Hematopoietic multipotent progenitor cell treated with erythropoietin and hydrocortisone succinate and interleukin-3 and kit ligand, for 4 days (in vitro differentiated cells): ENCODE data around the gene HTR4.
"Not testable (repeated sequence)": the region's sequence is repeated elsewhere in the genome, so short reads cannot be mapped to it uniquely, and the experiment has no call there.

Experiments used
- DNase-seq: peaks from one replicate; pipeline ENCODE4 v3.0.0-alpha.2; 2015

HTR4 gene

DNA sequence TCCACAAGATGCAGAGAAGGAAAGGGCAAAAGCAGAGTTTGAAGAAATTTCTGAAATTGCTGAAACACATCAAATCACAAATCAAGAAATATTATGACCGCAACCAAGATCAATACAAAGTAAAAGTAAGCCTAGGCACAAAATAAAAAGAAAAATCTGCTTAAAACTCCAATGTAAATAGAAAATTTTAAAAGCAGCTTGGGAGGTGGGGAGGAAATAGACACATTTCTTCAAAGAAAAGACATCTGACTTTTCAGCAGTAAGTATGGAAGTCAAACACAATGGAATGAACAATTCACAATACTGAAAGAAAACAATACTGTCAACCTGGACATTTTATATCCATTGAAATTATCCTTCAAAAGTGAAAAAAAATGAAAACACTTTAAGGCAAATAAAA lies 55.1 kb downstream of the HTR4 start:
- DNase-seq, result no peak

GRCh38 chr5:148595697-148596096 lies 58.6 kb downstream of the HTR4 start:
- no peak for DNase-seq

DNA sequence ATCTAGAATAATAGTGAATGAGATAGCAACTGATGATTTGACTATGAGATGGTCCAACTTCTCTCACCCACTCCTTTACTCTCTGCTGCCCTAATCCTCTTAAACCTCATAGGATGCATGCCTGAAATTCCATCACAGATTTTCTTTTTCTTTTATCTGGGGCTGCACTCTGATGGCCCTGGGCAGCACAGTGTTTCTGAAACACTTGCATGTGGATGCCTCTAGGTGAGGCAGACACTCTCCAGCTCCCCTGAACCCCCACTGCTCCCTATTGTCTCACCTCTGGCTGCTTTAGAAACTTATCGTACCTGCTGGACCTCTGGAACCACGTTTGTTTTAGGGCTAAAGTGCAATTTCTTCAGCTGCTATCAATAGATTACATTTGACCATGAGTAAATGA lies 67.5 kb downstream of the HTR4 start:
- no peak for DNase-seq

- DNase-seq, result peak; percentile 4
Observed at GRCh38 chr5:148585988-148586387, 68.3 kb downstream of the HTR4 start.

GRCh38 chr5:148584103-148584502 lies 70.2 kb downstream of the HTR4 start:
- DNase-seq, result no peak

GRCh38 chr5:148583421-148583965 lies 70.8 kb downstream of the HTR4 start:
- no peak for DNase-seq

DNA sequence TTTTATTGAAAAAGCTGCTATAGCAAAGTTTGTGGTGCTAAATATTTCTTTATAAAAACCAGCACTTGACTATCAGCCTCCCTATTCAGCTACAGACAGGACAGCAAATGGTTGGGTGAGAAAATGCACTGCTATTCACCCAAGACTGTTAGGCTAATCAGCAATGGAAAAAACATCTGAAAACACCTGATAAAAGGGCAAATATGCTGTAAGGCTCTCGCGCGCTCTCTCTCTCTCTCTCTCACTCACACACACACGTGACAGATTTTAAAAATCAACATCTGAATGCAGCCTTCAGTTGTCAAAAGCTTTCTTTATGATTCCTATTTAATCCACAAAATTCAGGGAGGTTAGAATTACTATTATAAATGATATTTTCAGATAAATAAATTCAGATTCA lies 80.2 kb downstream of the HTR4 start:
- peak; percentile 12 for DNase-seq

DNA sequence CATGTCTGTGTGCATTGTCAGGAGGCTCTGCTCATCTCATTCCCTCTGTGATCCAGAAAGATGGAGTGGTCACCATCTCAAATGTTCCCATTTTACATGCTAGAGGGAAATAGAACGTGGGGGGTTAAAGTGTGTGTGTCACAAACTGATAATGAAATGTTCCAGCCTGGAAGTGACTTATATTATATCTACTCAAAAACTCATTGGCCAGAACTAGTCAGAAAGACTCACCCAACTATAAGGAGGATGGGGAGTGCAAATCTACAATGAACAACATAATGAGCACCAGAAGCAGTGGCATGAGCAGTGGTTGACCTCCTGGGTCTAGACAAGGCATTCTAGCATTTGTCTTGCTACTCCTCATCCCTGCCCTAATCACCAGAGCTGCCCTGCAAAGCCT lies 81.0 kb downstream of the HTR4 start:
- no peak for DNase-seq

DNA sequence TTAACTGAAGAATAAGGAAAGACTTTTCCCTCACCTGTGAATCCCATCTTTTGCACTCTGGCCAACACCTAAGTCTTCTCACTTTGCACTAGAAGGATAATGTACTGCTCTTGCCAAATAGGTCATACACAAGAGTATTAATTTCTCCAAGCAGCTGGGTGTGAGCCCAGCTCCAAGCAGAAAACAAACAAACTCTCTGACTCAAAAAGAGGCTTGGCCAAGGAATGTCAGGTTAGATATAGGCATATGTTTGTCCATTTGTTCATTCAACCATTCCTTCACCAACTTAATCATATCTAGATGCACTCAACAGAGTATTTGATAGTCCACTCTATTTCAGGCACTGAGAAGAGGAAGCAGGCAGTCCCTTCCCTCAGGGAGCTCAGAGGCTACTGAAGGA lies 84.4 kb downstream of the HTR4 start:
- DNase-seq, result no peak

DNA sequence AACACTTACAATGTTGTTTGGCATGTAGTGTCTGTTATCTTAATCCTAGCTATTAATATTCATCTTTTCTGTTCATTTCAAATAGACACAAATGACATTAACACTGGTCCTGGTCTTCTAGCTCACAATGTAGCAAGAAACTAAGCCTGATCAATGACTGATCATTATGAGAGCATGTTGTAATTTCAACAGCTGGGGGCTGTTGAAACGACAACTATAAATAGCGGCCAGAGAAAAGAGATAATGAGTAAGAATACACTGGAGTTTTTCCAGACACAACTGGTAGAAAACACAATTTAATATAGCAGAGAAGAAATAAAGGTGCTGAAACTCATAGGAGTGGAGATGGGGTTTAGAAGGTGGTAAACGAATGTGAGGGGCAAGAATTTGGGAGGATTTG lies 89.2 kb downstream of the HTR4 start:
- DNase-seq, result no peak

- no peak for DNase-seq
Observed at GRCh38 chr5:148563021-148563420, 91.3 kb downstream of the HTR4 start.

- DNase-seq, result no peak
Observed at GRCh38 chr5:148561801-148562311, 92.5 kb downstream of the HTR4 start.

DNA sequence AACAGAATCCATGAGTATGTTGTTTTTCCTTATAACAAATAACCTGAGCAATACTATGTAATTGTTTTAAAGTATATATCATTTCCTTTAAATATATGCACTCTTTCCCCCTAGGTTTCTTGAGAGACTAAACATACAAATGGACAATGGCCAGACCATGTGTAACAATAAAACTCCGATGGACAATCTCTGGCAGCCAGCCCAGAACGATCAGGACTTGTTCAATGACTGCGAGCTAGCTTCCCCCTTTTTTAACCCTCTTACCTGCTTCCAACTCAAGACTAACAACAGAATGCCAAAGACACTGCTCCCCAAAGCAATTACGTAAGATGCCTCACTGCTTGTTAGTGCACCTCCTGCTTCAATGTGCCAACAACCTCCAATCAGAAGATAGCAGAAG lies 94.9 kb downstream of the HTR4 start:
- DNase-seq, result no peak

DNA sequence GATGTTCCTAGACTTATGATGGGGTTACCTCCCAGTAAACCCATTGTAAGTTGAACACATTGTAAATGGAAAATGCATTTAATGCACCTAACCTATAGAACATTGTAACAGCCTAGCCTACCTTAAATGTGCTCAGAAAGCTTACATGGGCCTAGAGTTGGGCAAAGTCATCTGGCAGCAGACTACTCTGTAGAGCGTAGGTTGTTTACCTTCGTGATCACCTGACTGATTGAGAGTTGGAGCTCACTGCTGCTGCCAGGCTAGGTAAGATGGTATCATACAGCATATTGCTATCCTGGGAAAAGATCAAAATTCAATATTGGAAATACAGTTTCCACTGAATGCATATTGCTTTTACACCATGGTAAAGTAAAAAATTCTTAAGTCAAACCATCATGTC lies 95.4 kb downstream of the HTR4 start:
- no peak for DNase-seq

- no peak for DNase-seq
Observed at GRCh38 chr5:148556835-148557234, 97.5 kb downstream of the HTR4 start.

DNA sequence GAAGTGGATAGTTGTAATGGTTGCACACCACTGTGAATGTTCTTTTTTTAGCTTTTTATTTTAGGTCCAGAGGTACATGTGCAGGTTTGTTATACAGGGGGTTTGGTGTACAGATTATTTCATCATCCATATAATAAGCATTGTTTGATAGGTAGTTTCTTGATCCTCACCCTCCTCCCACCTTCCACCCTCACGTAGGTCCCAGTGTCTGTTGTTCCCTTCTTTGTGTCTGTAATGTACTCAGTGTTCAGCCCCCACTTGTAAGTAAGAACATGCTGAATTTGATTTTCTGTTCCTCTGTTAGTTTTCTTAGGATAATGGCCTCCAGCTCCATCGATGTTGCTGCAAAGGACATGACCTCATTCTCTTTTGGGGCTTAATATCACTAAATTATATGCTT lies 99.7 kb downstream of the HTR4 start:
- no peak for DNase-seq

GRCh38 chr5:148543727-148544126 lies 110.6 kb downstream of the HTR4 start:
- no peak for DNase-seq

GRCh38 chr5:148542812-148543211 lies 111.5 kb downstream of the HTR4 start:
- no peak for DNase-seq

DNA sequence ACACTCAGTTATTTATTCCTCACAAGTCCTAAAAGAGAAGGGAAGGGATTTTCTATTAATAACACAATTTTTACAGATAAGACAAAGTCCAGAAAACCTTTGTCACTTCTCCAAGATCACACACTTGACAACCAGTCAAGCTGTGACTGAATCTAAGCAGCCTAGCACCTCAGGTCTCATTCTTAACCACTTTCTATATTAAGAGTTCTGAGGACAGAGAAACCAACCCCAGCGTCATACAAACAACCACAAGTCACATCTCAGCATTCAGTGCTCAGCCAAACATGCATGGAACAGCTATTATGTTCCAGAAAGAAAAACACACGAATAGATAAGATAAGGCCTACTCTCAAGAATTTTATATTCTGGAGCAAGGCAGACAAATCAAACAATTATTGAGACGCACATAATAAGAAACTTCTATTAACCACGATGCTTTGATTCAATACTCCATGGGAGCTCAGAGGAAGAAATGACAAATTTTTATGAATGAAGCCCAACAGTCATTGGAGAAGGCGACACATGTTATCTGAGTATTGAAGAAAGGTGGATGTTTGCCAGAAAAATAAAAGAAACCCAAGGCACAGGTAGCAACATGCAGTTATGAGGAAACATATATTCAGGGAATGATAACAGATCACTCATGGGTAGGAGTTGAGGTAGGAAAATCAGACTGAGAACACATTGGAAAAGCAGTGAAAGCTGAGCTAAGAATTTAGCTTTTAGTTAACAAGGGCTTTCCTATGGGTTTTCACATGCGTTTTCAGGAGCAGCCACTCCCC lies 113.1 kb downstream of the HTR4 start:
- no peak for DNase-seq

DNA sequence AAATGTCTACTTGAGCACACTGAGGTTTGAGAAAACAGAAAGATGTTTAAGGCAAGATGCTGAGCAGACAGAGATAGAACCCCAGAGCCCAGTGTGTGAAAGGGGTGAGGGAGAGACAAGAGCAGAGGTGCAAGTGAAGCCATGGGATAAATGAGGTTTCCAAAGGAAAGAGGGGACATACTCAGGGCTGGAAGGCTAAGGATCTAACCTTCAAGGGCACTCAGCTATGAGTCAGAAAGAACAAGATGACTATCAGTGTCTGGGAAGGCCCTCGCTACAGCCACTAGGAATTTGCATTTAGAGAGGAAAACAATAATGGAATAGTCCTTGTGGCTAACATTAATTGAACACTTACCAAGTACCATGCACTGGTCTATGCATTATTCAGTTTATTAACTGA lies 113.7 kb downstream of the HTR4 start:
- DNase-seq, result no peak

- DNase-seq, result no peak
Observed at GRCh38 chr5:148539851-148540250, 114.5 kb downstream of the HTR4 start.

GRCh38 chr5:148535190-148535589 lies 119.1 kb downstream of the HTR4 start:
- DNase-seq, result no peak

GRCh38 chr5:148532969-148533670 lies 121.2 kb downstream of the HTR4 start:
- DNase-seq, result no peak

DNA sequence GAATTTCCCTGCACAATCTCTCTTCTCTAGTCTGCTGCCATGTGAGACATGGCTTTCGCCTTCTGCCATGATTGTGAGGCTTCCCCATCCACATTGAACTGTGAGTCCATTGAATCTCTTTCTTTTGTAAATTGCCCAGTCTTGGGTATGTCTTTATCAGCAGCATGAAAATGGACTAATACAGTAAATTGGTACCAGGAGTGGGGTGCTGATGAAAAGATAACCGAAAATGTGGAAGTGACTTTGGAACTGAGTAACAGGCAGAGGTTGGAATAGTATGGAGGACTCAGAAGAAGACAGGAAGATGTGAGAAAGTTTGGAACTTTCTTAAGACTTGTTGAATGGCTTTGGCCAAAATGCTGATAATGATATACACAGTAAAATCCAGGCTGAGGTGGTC lies 124.9 kb downstream of the HTR4 start:
- not testable (repeated sequence) for DNase-seq
